Mucosa of descending colon (tissue), 3 donors: ENCODE data around the gene FAM204A. TPM values are rescaled to one million over a fixed set of nuclear protein-coding genes. Genes with fewer than 3 reads are reported as not detected.

Experiments used
- ATAC-seq: fragments of 200-7000 bp; cut with Tn5 transposase; one replicate; pipeline ENCODE4 v1.9.1; 2020; ENCODE audit warnings: mild to moderate bottlenecking, moderate library complexity
- DNase-seq, 3 donors: peaks; one replicate each; pipeline ENCODE4 v3.0.0-alpha.2; 2020
- H3K36me3 ChIP-seq: fragments of 200-600 bp; one replicate; pipeline ENCODE4 v1.8.0; 2021; ENCODE audit warnings: low read depth, mild to moderate bottlenecking
- H3K4me1 ChIP-seq: fragments of 200-600 bp; one replicate; pipeline ENCODE4 v1.8.0; 2021; ENCODE audit warnings: low read depth, mild to moderate bottlenecking
- H3K4me3 ChIP-seq: fragments of 200-600 bp; one replicate; pipeline ENCODE4 v1.8.0; 2021; ENCODE audit warnings: mild to moderate bottlenecking
- H3K9me3 ChIP-seq: fragments of 200-600 bp; one replicate; pipeline ENCODE4 v1.8.0; 2021; ENCODE audit warnings: mild to moderate bottlenecking
- intact Hi-C, 2 donors: fragments of 100-400 bp; cut with DNase I in 1 of 2; cut with micrococcal nuclease in 1 of 2; formaldehyde crosslinking; loops; one replicate each; pipeline versions ENCODE4 v1.11.0 to v1.11.1; 2022; cut with DNase I, micrococcal nuclease
- total RNA-seq, 3 donors: library from RNA; stranded (reverse); fragmentation: NEBNext Ultra II Directional in 2 of 3; extraction: Animal tissue kit (Norgen Biotek cat#: 25700) in 2 of 3; gene quantifications; one replicate each; pipeline versions ENCODE4 v1.2.1 to v1.2.4, GENCODE V29; 2021 to 2023
- TF ChIP-seq, protein P1 (sequence below): fragments of 200-600 bp; IDR thresholded peaks from one replicate; pipeline ENCODE4 v1.8.0; 2022; ENCODE audit warnings: antibody characterized with exemption, mild to moderate bottlenecking
- donor health status: DM: no; HTN: no; CAD: no; lungs with moderate emphysema.
- donor health status: DM: no; HTN: no; CAD: no.
- donor health status: DM: no; HTN: yes; CAD: no.

The FAM204A gene
- total RNA-seq, 3 donors from 2014 or later = 45.2 to 79.8 (median 51.1) TPM

DNA sequence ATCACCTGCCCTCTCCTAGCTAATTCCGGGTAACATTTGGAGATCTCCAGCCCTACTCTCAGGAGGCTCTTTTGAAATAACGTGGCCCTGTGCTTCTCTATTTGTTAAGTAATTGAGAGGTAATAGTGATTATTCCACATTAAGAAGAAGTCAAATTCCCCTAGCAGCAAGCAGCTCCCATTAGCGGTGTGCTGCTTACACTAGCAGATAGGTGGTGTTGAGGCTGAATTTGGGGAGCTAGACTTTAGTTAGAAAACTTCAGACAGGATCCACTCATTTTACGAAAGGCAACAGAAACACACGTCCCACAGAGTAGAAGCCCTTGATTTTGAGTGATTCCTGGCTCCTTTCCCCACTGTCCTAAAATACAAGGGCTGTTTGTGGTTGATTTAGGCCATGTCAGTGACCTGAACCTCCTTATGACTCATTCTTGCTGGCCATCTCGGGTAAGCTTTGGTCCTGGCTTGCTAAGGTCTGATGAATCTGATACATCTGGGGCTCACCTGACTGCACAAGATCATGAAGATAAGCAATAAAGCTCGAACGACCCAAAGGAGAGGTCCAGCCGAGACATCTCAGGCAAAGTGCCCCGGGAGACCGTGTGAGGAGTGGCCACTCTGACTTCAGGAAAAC, 77.2 kb downstream of the FAM204A start:
- no peaks in the 10 kb centered on the region for H3K36me3 ChIP-seq
- intact Hi-C loops = no loop called here
- TF ChIP-seq, protein P1, sequence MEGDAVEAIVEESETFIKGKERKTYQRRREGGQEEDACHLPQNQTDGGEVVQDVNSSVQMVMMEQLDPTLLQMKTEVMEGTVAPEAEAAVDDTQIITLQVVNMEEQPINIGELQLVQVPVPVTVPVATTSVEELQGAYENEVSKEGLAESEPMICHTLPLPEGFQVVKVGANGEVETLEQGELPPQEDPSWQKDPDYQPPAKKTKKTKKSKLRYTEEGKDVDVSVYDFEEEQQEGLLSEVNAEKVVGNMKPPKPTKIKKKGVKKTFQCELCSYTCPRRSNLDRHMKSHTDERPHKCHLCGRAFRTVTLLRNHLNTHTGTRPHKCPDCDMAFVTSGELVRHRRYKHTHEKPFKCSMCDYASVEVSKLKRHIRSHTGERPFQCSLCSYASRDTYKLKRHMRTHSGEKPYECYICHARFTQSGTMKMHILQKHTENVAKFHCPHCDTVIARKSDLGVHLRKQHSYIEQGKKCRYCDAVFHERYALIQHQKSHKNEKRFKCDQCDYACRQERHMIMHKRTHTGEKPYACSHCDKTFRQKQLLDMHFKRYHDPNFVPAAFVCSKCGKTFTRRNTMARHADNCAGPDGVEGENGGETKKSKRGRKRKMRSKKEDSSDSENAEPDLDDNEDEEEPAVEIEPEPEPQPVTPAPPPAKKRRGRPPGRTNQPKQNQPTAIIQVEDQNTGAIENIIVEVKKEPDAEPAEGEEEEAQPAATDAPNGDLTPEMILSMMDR = no peak
- DNase-seq = no peak
- H3K9me3 ChIP-seq = no peaks in the 10 kb centered on the region
- no peaks in the 10 kb centered on the region for H3K4me1 ChIP-seq
- no peak overlapping the region for H3K4me3 ChIP-seq
- no peak for ATAC-seq

DNA sequence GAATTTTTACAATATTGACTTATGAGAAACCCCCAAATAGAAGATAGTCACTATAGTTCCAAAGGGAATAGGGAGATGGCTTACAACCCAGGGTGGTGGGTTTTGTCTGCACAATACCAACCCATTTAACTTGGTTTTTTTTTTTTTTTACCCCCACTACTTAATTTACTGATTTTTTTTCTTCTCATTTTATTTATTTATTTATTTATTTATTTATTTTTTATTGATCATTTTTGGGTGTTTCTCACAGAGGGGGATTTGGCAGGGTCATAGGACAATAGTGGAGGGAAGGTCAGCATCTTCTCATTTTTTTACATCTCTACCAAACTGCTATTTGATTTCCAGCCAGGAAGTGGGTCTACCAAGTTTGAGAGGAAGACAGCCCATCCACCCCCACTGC, 77.9 kb downstream of the FAM204A start:
- DNase-seq (no peak), ATAC-seq (no peak)
- TF ChIP-seq, protein P1 = no peak
- no peaks in the 10 kb centered on the region for H3K9me3 ChIP-seq
- H3K36me3 ChIP-seq = no peaks in the 10 kb centered on the region
- H3K4me3 ChIP-seq = no peak overlapping the region
- intact Hi-C loops = no loop called here
- no peaks in the 10 kb centered on the region for H3K4me1 ChIP-seq

DNA sequence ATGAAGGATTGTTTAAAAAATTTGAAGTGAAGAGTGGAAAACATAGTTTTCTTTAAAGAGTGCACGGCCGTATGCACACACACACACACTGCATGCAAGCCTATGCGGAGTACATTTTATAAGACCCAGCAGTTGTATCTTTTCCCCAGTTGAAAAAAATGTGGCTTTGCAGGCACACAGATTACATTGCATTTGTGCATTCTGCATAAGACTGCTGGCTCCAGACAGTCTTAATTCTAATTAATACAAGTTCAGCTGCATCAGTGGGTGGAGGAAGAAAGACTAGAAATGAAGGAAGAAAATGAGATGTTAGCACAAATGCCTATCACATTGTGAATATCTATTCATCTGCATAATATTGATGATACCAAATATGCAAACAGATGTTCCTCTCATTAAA, 79.6 kb downstream of the FAM204A start:
- Histone ChIP-seq H3K9me3 (no peaks in the 10 kb centered on the region), H3K4me1 (no peaks in the 10 kb centered on the region), H3K4me3 (no peak overlapping the region), H3K36me3 (no peaks in the 10 kb centered on the region)
- ATAC-seq (no peak), DNase-seq (no peak)
- intact Hi-C loops = no loop called here
- TF ChIP-seq, protein P1 = no peak

DNA sequence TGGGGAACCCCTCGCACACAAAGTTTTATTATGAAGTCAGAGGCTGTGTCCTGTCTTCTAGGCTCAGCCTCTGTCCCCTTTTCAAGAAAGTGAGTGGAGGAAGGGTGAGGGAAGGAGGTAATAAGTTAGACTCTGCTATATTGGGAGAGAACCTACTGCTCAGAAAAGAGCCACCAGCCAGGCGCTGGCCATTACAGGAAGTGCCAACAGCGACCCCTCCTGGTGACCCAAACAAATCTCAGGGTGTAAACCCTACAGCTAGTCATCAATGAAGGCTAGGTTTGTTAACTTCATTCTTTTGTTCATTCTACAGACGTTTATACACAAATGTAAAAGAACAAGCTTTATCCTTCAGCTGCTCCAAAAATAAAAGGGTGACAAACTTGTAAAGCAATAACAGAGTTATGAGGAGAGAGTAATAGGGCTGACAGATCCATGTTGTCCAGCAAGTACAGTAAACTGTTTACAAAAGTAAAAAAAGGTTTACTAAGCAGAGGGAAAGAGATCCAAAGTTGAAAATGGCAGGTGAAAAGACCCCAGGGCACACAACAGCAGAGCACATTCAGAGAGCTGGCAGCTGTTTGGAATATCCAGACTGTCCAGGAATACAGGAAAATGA, 82.7 kb downstream of the FAM204A start:
- intact Hi-C loops = no loop called here
- TF ChIP-seq, protein P1 = peak; percentile 20
- DNase-seq = peak in 2 of 3 donors; percentile 47 to 56

DNA sequence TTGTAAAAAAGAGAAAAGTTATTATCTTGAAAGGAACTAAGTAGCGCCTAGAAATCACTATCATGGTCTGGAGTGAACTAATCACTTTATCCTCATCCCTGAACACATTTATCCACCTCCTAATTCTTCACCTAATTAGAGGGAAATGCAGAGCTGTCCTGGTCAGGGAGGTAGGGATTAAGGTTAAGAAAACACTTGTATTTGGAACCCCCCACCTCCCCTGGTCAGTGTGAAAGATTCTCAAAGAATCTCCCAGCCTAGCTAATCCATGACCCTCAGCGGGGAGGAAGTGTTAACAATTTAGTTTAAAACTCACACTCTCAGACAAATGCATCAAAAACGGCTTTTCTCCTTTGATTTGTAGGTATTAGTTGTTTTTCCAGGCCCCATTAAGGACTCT, 83.8 kb downstream of the FAM204A start:
- no peak overlapping the region for H3K4me3 ChIP-seq
- ATAC-seq (no peak), DNase-seq (no peak)
- no peaks in the 10 kb centered on the region for H3K9me3 ChIP-seq
- no peaks in the 10 kb centered on the region for H3K4me1 ChIP-seq
- TF ChIP-seq, protein P1 = no peak
- H3K36me3 ChIP-seq = no peaks in the 10 kb centered on the region
- intact Hi-C loops = no loop called here

More for the DNA sequence above, 82.7 kb downstream of the FAM204A start:
- no peak overlapping the region for H3K4me3 ChIP-seq
- H3K36me3 ChIP-seq = no peaks in the 10 kb centered on the region
- H3K4me1 ChIP-seq = no peaks in the 10 kb centered on the region
- H3K9me3 ChIP-seq = no peaks in the 10 kb centered on the region
- peak; percentile 68 for ATAC-seq
